GM21825 (cell line): ENCODE data around the gene BOK.

Experiments
- ATAC-seq: cut with Tn5 transposase; IDR thresholded peaks from one replicate; pipeline ENCODE4 v1.9.1; 2021; ENCODE audit warnings: mild to moderate bottlenecking, moderate library complexity; ENCODE audit not compliant: unreplicated experiment

Gene BOK

DNA sequence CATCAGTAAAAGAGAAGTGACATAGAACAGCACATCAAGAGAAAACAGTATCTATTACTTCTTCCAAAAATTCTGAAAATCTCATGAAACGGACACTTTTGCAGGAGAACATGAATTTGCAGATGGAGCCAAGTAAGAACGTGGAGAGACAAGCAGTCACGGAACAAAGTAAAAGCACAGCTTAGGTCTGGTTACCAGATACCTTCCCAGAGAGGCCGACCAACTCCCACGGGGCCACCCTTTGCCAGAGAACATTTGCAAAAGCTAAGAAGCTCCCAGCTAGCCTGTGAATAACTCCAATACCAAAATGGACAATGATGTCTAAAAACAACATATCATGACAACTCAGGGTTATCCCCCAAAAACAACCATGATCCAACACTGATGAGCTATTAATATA, 39.5 kb downstream of the BOK start:
- ATAC-seq, result no peak

DNA sequence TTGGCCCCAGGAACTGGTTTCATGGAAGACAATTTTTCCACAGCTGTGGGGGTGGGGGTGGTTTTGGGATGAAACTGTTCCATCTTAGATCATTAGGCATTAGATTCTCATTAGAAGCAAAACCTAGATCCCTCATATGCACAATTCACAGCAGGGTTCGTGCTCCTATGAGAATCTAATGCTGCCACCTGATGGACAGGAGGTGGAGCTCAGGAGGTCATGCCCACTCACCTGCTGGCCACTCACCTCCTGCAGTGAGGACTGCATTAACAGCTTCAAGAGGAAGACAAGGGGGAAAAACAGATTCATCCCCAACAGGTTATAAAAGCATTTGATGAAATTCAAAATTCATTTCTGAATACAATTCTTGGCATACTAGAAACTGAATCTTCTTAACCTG, 39.9 kb downstream of the BOK start:
- ATAC-seq, result no peak

DNA sequence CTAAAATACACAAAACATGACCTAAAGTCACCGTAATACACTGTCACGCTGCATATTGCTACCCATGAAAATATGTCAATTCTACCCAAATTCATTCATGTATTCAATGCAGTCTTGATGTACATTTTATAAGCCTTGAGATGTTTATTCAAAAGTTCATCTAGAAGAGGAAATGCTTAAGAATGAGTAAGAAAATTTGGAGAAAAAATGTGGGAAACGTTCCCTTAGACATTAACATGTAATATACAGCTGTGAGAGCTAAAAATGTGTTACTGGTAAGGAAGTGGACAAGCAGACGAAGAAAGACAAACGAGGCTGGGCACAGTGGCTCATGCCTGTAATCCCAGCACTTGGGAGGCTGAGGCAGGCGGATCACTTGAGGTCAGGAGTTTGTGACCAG, 41.1 kb downstream of the BOK start:
- no peak for ATAC-seq

DNA sequence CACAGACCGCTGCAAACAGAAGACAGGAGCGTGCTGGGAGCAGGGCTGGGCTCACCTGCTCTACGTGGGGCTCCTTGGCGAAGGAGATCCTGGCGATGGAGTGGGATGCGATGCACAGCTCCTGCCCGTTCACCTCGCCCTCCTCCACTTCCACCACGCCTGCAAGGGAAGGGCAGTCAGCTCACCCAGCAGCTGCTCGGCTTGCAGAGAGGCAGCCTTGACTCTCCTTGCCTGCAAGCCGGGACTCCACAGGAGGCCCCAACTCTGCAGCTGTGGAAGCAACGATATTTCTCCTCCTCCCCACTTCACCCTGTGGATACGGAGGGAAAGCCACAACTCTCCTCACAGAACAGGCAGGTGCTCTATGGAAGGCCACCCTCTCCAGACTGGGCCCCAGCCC, 43.3 kb downstream of the BOK start:
- ATAC-seq, result no peak

DNA sequence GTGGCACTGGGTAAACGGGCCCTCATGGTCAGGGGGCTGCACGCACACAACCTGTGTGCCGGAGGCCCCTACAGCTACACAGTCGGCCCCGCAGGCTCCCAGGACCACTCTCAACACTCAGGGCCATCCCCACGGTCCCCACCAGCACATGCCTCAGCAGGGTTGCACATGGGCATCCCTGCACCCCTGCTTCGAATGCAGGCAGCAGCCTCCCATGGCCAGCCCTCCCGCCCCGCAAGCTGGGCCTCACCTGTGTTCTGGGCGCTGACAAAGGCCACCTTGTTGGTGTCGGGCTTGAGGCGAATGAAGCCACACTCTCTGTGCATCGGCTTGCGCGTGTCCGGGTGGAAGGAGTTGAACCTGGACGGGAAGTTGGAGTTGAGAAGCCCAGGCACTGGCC, 44.2 kb downstream of the BOK start:
- ATAC-seq, result no peak

DNA sequence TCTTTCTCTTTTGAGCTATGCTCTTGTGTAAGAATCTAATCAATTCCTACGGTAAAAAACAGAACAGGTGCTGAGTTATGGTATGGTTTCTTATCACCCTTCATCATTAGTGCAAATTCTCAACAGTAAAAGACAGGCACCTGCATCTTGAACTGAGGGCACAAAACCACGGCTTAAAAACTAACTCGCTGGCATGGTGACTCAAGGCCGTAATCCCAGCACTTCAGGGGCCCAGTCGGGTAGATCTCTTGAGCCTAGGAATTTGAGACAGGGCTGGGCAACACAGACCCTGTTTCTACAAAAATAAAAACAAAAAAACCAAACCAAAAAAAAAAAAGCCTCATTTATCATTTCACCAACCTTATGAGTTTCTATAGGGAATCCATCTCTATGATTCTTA, 45.1 kb downstream of the BOK start:
- ATAC-seq, result no peak

DNA sequence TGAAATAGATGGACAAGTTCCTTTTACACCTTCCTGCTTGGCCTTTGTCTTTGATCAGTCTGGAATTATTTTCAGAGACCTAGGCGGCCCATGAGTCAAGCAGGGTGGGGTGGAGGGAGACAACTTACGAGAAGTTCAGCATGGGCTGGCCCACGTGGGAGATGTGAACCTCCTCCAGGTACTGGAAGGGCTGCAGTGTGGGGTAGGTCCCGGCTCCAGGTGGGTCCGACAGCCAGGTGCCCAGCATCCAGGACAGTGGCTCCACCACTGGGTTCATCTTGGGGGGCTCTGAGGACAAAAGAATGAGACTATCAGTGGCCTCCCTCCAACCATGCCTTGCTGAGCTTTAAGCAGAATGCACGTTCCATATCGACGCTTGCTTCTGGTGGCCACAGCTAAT, 47.6 kb downstream of the BOK start:
- ATAC-seq, result no peak

DNA sequence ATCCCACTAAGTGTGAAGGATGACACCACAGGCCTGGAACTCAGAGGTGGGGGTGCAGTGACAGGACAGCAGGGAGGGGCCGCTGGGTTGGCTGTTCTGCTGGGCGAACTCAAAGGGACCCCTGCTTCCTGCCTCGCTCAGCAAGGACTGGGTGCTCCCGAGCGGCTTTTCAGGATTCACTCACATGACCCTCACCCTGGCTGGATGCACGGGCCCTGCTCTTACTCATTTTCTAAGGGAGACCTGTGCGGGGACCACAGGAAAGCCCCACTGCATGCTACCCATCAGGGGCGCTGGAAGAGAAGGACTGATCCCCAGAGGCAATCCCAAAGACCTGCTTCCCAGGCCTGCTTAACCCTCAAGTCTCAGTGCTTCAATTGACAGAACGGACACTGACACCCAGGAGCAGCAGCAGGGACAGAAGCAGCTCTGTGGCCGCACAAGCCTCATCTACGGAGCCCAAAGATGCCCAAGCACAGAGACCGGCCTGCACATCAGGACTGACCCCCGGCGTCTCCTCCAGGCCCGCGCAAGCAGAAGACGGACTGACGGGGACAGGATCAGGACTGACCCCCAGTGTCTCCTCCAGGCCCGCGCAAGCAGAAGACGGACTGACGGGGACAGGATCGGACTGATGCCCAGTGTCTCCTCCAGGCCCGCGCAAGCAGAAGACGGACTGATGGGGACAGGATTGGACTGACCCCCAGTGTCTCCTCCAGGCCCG, 48.8 kb downstream of the BOK start:
- ATAC-seq, result no peak

DNA sequence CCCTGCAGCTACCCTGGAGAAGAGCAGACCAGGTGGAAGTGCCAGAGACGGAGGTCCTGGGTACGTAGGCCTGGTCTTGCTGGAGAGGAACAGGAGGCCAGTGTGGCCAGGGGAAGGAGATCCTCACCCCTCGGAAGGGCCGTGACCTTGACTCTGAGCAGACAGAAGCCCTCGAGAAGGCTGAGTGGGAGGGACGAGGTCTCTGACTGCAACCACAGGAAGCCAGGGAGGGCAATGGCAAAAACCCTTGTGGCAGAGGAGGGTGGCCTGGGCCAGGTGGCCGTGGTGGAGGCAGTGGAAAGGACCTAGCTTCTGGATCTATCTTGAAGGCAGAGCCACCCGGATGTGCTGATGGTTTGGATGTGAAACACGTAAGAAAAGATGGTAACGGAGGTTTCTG, 50.3 kb downstream of the BOK start:
- no peak for ATAC-seq

DNA sequence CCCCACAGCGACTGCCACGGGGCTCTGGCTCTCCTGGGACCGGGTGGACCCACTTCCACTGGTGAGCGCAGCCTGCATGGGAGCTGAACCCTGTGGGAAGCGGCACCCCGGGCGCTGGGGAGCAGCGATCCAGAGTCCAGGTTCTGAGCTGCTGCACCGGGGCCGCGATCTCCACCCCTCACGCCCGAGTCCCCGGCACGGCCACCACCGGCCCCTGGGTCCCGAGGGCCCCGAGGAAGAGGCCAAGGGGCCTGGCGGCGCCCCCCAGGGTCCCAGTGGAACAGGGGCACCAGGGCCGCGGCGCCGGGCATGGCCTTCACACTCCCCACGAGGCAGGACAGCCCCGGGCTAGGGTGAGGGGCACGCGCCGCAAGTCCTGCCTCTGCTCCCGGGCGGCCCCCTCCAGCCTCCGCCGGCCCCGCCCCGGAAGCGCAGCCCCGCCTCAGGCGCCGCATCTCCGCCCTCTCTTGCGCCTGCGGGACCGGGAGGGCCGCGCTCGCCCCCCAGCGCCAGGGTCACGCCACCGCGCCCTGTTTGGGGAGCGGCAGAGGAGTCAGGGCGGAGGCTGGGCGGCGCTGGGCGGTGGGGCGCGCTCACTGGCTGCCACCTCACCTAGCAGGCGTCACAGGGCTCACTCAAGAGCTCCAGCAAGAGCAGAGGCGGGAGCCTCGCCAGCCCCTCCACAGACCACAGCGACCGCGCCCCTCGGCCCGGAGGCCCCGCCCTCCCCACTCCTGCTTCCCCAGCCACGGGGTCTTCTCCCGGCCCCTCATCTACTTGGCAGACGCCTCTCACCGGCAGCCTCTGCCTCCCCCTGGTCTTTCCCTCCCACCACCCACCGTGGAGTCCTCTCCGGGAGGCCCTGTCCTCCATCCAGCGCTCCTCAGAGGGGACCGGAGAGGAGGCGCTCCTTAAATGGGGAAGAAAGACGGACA, 51.6 kb downstream of the BOK start:
- ATAC-seq, result peak; percentile 91

DNA sequence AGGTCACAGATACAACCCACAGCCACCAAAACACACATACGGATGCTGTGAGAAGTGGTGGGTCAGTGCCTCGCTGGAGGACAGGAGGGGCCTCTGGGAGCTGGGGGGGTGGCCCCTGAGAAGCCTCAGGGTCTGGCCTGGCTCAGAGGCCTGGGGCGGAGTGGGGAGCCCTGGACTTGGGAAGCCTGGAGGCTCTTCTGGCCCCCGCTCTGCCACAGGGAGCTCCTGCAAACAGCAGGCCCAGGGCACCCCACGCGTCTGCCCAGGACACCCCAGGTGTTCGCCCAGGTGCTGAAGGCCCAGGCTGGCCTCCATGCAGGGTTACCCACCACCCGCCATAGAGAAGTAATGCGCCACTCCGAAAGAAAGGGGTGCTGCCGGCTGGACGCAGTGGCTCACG, 52.5 kb downstream of the BOK start:
- no peak for ATAC-seq

DNA sequence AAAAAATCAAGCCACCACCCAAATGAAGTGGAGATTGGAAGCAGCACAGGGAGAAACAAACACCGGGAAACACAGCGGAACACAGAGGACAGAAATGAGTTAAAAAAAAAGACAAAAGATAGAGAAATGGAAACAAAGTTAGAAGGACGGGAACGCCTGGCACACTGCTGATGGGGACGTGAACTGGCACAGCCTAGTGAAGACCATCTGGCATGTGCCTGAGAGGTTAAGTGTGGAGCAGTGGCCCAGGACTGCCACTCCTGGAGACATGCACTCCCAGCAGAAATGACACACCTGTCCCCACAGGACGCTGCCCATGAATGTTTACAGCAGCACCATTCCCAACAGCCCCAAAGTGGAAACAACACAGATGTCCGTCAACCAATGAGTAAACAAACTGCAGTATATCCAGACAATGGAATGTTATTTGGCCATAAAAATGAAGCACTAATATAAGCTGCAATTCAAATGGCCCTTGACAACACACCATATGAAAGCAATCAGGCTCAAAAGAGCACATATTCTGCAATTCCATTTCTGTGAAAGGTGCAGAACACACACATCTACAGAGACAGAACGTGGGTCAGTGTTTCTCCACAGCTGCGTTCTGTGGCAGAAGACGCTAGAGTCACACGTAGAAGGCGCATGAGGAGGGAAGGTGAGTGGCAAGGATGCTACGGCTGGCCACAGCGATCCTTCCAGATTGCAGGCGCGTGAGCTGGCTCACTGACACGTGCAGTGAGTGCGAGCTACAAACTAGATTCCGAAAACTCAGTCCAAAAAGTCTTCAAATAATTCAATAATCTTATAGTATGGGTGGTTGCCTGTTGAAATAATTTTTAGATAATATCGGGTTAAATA, 53.8 kb downstream of the BOK start:
- no peak for ATAC-seq

DNA sequence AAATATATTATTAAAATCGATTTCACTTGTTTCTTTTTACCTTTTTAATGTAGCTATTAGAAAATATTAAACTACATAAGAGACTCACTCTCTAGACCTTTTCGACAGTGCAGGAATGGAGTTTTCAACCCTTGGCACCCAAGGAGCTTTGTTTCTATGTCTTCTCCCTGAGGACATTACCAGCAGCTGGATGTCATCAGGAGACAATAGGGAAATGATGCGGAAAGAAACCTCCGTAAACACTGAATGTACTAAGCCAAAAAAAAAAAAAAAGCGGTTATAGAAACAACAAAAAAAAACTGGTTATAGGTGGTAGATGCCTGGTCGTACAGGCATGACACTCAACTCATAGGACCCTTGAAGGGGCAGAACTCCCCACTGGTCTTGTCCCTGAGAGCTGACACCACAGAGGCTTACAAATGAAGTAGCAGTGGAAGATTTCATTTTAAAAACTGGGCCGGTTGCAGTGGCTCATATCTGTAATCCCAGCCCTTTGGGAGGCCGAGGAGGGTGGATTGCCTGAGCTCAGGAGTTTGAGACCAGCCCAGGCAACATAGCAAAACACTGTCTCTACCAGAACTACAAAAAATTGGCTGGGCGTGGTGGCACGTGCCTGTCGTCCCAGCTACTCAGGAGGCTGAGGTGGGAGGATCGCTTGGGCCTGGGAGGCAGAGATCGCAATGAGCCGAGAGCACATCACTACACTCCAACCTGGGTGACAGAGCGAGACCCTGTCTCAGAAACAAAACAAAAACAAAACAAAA, 54.7 kb downstream of the BOK start:
- no peak for ATAC-seq

DNA sequence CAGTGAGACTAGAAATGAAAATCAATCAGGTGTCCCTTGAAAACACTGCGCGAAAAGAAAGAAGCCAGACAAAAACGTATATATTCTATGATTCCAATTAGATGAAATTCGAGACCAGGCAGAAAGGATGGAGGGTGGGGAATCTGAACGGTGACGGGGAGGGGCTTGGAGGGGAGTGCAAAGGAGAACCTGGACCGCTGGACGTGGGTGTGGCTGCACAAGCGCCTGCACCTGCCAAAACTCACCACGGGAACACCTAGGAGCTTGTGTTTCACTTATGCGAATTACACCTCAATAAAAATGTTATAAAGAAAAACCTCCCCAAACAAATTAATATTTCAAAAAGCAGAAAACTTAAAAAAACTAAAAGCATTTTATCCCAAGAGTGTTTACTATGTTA, 56.5 kb downstream of the BOK start:
- ATAC-seq, result no peak

DNA sequence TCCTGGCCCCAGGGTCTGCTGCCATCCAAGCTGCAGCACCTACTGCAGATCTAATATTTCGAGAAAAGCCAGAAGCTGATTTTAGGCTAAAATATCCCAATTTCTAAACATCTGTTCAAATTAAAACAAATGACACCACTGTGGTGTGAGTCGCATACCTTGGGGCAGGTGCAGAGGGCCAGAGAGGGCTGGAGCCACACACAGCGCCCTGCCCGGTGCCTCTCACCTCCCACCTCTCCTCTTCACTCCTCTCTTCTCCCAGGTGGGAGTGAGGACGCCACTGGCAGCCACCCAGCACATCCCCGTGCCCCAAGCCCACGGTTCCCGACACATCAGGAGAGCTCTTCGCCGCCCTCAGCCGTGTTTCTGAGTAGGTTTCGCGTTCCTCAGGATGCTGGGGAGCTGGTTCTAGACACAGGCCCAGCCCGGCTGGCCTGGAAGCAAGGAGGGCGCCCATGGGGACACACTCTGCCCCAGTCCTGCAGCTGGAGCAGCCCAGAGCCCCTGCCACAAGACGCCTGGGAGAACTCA, 57.0 kb downstream of the BOK start:
- no peak for ATAC-seq

DNA sequence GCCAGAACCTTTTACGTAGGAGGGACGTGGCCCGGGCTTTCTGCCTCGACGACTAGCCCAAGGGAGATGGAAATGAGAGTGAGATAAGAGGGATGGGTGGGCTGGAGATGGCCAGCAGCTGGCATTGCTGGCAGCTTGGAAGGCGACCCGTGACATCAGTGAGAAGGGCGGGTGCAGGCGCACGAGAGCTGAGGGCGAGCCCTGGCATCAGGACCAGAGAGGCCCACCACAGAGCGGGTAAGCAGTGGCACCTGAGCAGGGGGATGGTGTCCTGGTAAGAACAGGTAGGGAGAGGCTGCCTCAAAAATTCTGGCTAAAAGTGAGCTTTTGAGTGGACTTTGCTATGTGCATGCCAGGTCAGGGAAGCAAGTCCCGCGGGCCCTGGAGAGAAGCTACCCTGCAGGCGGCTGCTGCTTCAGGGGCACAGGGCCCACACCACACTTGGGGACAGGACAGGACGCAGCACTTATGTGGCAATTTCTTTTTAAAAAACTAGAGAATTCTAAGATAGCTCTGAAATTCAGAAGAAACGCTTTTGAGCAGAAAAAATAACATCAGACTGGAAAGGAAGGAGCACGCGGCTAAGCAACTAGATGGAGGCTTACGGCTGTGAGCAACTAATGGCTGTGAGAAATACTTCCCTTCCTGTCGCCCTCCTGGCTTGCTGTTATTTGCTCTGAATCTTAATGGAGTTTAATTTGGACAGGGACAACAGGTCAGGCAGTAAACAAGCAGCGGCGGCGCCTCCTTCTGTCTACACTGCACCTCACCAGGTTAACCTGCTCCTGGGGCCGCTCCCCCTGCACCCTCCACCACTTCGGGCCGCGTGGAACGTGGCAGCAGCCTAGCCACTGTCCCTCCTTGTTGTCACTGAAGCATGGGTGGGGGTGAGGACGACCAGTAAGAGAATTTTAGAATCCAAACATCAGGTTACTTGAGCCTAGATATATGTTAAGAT, 57.9 kb downstream of the BOK start:
- ATAC-seq, result no peak

DNA sequence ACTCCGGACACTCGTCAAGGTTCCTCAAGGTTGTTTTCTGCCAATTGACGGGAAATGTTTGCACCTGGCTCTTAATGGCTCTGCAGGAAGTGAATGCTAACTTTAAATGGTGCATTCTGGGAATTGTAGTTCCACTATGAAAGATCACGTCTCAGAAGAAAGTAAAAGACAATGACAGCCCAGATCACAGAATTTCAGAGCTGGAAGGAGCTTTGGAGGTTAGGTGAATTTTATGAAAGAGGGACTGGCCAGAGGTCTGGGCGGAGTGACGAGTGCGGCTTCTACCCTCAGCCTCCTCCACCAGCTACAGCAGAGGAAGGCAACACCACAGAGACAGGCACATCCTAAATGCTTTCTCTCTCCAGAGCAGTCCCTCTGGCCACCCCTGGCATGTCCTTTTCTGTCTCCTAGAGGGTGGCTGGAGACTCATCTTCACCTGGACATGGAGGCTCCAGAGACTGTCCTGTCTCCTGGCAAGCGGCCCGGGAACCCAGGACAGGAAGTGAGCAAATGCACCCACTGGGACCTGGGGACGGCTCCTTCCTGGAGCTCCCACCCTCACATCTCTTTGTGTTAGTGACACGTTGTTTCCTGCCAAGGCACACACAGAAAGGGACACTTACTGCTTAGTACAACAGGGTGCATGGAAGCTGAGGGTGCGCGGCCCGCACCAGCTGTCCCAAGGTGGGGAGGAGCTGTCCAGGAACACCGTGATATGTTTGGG, 59.0 kb downstream of the BOK start:
- ATAC-seq, result no peak

DNA sequence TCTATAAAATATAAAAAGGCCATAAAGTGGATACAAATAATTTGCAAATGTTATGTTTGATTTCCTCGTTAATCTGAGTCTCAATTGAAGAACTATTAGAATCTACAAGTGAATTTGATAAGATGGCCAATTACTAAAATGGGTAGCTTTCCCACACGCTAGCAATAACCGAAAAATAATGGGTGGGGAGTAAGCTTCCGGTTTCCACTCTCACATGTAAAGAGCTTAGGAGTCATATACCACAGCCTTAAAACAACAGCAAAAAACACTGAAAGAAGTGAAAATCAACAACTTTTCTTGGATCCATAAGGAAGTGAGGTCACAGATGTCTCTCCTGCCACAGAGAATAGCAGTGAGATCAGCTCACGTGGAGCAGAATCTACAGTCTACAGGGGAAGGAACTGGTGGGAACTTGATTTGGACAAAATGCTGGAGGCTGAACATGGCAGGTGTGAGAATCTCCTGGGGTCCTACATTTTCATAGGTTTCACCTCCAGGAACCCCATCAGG, 59.8 kb downstream of the BOK start:
- ATAC-seq, result no peak
